BLaER1 (cell line): ENCODE results near the gene CFAP77.
"Not testable (repeated sequence)": the region's sequence is repeated elsewhere in the genome, so short reads cannot be mapped to it uniquely, and the experiment has no call there.

Source experiments
- H3K27ac ChIP-seq: shearing (Covaris generic); formaldehyde crosslinking; 2 replicates; pipeline ENCODE4 v1.8.1; 2022
- H3K27me3 ChIP-seq: shearing (Covaris generic); formaldehyde crosslinking; 2 replicates; pipeline ENCODE4 v1.8.1; 2022
- H3K36me3 ChIP-seq: shearing (Covaris generic); formaldehyde crosslinking; 2 replicates; pipeline ENCODE4 v1.8.1; 2022
- H3K4me1 ChIP-seq: shearing (Covaris generic); formaldehyde crosslinking; 2 replicates; pipeline ENCODE4 v1.8.1; 2022
- H3K4me2 ChIP-seq: shearing (Covaris generic); formaldehyde crosslinking; 2 replicates; pipeline ENCODE4 v1.8.1; 2022
- H3K4me3 ChIP-seq: shearing (Covaris generic); formaldehyde crosslinking; 2 replicates; pipeline ENCODE4 v1.8.1; 2022
- H3K9ac ChIP-seq: shearing (Covaris generic); formaldehyde crosslinking; 2 replicates; pipeline ENCODE4 v1.8.1; 2022
- H3K9me3 ChIP-seq: shearing (Covaris generic); formaldehyde crosslinking; 2 replicates; pipeline ENCODE4 v1.8.1; 2022
- H4K20me1 ChIP-seq: shearing (Covaris generic); formaldehyde crosslinking; 2 replicates; pipeline ENCODE4 v1.8.1; 2022
- Cebpa-rat ChIP-seq: shearing (Covaris generic); IDR thresholded peaks from 2 replicates; pipeline ENCODE4 v1.8.1; 2022

CFAP77 gene

GRCh38 chr9:132562306-132562573 lies 152.2 kb downstream of the CFAP77 start:
- H3K4me3 ChIP-seq, result no peak overlapping the region
- no peak for TF ChIP-seq Cebpa-rat
- no peak overlapping the region for H3K27ac ChIP-seq
- no peaks in the 10 kb centered on the region for H3K36me3 ChIP-seq
- H4K20me1 ChIP-seq, result no peaks in the 10 kb centered on the region
- H3K27me3 ChIP-seq, result no peaks in the 10 kb centered on the region
- peak overlapping the region; percentile 52 for H3K4me2 ChIP-seq
- H3K9me3 ChIP-seq, result 0 out of 2 replicates have a peak, but pooled peaks cover 5% of the 10 kb centered on the region
- H3K4me1 ChIP-seq, result peaks cover 18% of the 10 kb centered on the region
- H3K9ac ChIP-seq, result peak overlapping the region; percentile 8; the same call in 1 of the 2 replicates

DNA sequence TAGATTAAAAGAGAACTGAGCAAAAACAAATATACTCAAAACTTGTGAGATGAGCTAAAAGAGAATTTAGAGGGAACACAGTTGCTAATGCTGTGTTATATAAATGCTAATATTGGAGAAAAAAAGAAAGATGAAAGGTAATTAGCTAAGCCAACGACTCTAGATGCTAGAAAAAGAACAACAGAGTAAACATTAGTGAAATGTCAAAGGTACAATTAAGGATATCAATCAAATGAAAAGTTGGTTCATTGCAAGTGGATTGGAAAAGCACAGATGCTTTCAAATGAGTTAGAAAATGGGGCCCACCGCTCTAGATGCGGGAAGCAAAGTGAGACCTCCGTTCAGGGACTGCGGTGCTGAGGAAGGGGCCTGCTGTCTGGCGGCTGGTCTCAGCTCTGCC lies 154.5 kb downstream of the CFAP77 start:
- Histone ChIP-seq H3K9ac (no peak overlapping the region), H3K4me1 (peaks cover 37% of the 10 kb centered on the region), H3K36me3 (no peaks in the 10 kb centered on the region), H3K27me3 (no peaks in the 10 kb centered on the region), H3K4me3 (no peak overlapping the region), H3K4me2 (no peak overlapping the region), H4K20me1 (no peaks in the 10 kb centered on the region), H3K27ac (no peak overlapping the region), H3K9me3 (0 out of 2 replicates have a peak, but pooled peaks cover under 1% of the 10 kb centered on the region)
- TF ChIP-seq Cebpa-rat, result no peak

DNA sequence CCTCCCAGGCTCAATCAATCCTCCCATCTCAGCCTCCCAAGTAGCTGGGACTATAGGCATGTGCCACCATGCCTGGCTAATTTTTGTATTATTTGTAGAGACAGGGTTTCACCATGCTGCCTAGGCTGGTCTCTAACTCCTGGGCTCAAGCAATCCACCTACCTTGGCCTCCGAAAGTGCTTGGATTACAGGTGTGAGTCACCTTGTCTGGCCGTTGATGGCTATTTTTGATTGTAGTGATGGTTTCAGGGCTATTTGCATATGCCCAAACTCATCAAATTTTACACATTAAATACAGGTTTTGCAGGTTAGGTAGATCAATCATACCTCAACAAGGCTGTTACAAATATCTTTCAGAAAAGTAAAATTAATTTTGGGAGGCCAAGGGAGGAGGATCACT lies 158.8 kb downstream of the CFAP77 start:
- not testable (repeated sequence) for H3K27me3 ChIP-seq, H4K20me1 ChIP-seq, H3K9ac ChIP-seq, H3K27ac ChIP-seq, H3K36me3 ChIP-seq, H3K4me3 ChIP-seq, H3K9me3 ChIP-seq
- Histone ChIP-seq H3K4me2 (peak overlapping the region; percentile 71), H3K4me1 (peaks cover 44% of the 10 kb centered on the region)

DNA sequence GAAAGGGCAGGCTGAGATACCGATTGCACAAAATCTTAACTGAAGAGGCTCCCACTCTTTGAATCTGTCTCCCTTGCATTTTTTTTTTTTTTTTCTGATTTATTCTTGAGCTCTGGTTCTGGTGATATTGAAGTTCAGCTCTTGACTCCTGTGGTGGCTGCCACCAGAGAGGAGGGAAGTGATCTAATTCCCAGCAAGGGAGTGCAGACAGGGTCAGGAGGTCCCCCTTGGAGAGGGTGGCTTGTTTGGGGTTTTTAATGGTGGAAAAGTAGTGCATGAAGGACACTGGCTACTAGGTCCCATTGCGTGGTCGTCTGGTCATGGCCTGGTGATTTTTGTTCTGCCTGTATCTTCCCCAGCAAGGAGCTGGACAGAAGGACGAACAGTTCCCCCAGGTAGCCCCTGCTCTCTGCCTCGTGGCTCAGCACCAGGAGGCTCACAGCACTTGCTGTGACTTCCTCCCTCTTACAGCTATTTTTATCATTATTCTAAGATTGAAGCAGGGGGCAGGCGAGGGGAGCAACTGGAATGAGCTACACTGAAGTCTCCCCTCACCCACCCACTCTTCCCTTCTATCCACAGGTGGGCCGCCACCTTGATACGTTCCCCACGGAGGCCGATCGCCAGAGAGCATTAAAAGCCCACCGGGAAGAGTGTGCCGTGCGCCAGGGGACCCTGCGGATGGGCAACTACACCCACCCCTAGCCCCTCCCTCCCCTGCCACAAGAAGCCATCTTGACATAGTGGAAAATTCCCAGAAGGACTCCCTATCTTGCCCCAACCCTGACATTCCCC lies 162.0 kb downstream of the CFAP77 start:
- Histone ChIP-seq H3K27ac (no peak overlapping the region), H3K27me3 (peaks cover 19% of the 10 kb centered on the region), H3K9ac (no peak overlapping the region), H3K4me2 (peak overlapping the region; percentile 45), H4K20me1 (peaks cover 16% of the 10 kb centered on the region; the same call in 1 of the 2 replicates), H3K9me3 (no peaks in the 10 kb centered on the region), H3K4me1 (peaks cover 43% of the 10 kb centered on the region), H3K4me3 (no peak overlapping the region), H3K36me3 (no peaks in the 10 kb centered on the region)
- no peak for TF ChIP-seq Cebpa-rat

GRCh38 chr9:132572921-132573320 lies 162.9 kb downstream of the CFAP77 start:
- Histone ChIP-seq H3K9ac (no peak overlapping the region), H3K4me2 (no peak overlapping the region), H3K27me3 (peaks cover 28% of the 10 kb centered on the region), H3K36me3 (no peaks in the 10 kb centered on the region), H3K9me3 (no peaks in the 10 kb centered on the region), H3K4me1 (peaks cover 34% of the 10 kb centered on the region), H3K4me3 (no peak overlapping the region), H4K20me1 (peaks cover 24% of the 10 kb centered on the region), H3K27ac (no peak overlapping the region)
- TF ChIP-seq Cebpa-rat, result no peak

DNA sequence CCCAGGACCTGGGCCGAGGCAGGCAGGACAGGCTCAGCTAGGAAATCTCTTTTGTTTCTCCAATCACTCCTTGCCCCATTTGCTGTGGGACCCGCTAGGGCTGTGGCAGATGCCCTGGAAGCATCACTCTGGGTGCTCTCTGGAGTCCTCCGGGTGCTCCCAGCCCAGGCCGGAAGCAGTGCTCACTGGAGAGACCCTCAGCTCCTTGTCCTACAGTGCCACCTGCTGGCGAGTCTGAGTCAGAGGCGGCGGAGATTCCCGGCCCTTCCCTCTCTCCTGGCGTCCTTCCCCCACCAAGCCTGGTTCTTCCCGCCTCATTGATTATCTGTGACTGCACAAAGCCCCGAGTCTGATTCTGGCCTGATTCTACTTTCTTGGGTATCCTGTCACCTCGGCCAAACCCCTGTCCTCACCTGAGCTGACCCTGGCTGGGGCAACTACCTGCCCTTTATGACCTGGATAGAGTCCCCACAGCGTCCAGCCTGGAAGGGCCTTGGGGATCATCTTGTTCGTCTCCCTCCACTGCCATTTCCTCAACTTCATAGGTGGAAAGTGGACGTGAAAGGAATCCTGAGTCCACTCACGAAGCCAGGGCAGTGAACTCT lies 165.1 kb downstream of the CFAP77 start:
- no peak overlapping the region for H3K27ac ChIP-seq
- peaks cover 18% of the 10 kb centered on the region for H3K4me1 ChIP-seq
- no peak overlapping the region for H3K4me2 ChIP-seq
- H3K9ac ChIP-seq, result no peak overlapping the region
- no peaks in the 10 kb centered on the region for H3K9me3 ChIP-seq
- no peaks in the 10 kb centered on the region for H3K36me3 ChIP-seq
- H3K27me3 ChIP-seq, result peaks cover 50% of the 10 kb centered on the region
- no peak overlapping the region for H3K4me3 ChIP-seq
- TF ChIP-seq Cebpa-rat, result no peak
- peaks cover 46% of the 10 kb centered on the region for H4K20me1 ChIP-seq

DNA sequence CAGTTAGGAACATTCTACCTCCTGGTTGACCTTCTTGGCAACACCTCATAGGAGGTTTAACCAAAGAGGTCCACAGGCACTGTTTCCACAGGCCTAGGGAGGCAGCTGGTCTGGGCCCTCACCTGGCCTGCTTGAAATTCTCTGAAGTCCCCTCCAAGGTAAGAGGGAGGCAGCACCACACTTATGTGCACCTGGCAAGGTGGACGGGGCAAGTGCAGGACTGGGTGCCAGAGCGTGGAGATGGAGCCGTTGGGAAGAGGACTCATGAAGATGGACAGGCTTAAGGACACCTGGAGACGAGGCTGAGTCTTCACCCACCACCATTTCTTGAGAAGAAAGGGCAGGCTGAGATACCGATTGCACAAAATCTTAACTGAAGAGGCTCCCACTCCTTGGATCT lies 165.8 kb downstream of the CFAP77 start:
- no peak overlapping the region for H3K27ac ChIP-seq
- no peaks in the 10 kb centered on the region for H3K9me3 ChIP-seq
- H3K9ac ChIP-seq, result no peak overlapping the region
- H4K20me1 ChIP-seq, result peaks cover 53% of the 10 kb centered on the region
- H3K36me3 ChIP-seq, result no peaks in the 10 kb centered on the region
- TF ChIP-seq Cebpa-rat, result no peak
- H3K4me2 ChIP-seq, result no peak overlapping the region
- peaks cover 11% of the 10 kb centered on the region for H3K4me1 ChIP-seq
- no peak overlapping the region for H3K4me3 ChIP-seq
- peaks cover 57% of the 10 kb centered on the region for H3K27me3 ChIP-seq

- Histone ChIP-seq H4K20me1 (peaks cover 66% of the 10 kb centered on the region), H3K4me1 (peaks cover 12% of the 10 kb centered on the region), H3K27me3 (peaks cover 70% of the 10 kb centered on the region), H3K4me2 (no peak overlapping the region), H3K9ac (no peak overlapping the region), H3K4me3 (no peak overlapping the region), H3K36me3 (no peaks in the 10 kb centered on the region), H3K27ac (no peak overlapping the region), H3K9me3 (no peaks in the 10 kb centered on the region)
- TF ChIP-seq Cebpa-rat, result no peak
Observed at GRCh38 chr9:132577119-132577518, 167.1 kb downstream of the CFAP77 start.

- Histone ChIP-seq H3K4me1 (peaks cover 11% of the 10 kb centered on the region), H3K36me3 (no peaks in the 10 kb centered on the region), H3K9me3 (no peaks in the 10 kb centered on the region), H3K4me2 (no peak overlapping the region), H3K27ac (no peak overlapping the region), H3K9ac (no peak overlapping the region), H4K20me1 (peaks cover 78% of the 10 kb centered on the region), H3K27me3 (peaks cover 83% of the 10 kb centered on the region), H3K4me3 (no peak overlapping the region)
- no peak for TF ChIP-seq Cebpa-rat
Observed at GRCh38 chr9:132578367-132578932, 168.4 kb downstream of the CFAP77 start.

DNA sequence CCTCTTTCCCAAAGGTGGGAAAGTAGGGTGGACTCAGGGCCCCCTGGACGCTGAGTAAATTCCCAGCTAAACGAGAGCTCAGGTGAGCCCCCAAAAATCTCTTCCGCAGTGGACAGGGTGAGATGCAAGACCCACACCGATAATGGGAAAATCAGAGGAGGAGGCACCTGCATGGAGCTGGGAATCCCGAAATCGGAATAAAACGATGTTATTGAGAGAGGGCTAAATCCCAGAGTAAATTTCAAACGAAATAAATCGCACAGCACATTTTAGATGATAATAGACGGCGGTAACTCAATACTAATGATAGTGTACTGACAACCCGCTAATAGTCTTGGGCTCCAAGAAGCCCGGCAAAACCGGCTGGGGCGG lies 169.4 kb downstream of the CFAP77 start:
- Histone ChIP-seq H3K4me1 (peaks cover 11% of the 10 kb centered on the region), H3K9ac (no peak overlapping the region), H4K20me1 (peaks cover 86% of the 10 kb centered on the region), H3K4me3 (no peak overlapping the region), H3K36me3 (no peaks in the 10 kb centered on the region), H3K27me3 (peaks cover 93% of the 10 kb centered on the region), H3K4me2 (no peak overlapping the region), H3K27ac (no peak overlapping the region), H3K9me3 (no peaks in the 10 kb centered on the region)
- no peak for TF ChIP-seq Cebpa-rat
